ENCODE measurements around the gene DLGAP1.

GRCh38 chr18:3455090-3455635, 999.9 kb downstream of the DLGAP1 start:
- TF ChIP-seq POLR2AphosphoS5 (IDR thresholded peaks at IDR 0.05; ENCODE audit: insufficient read depth in 1 of 2, low read depth in 1 of 2): no peak
- TF ChIP-seq CTCF (IDR thresholded peaks at IDR 0.05): no peak
- no peak for TF ChIP-seq POLR2A (IDR thresholded peaks at IDR 0.05)
